HEK293 (cell line): ENCODE results near the gene ZCCHC12.
"Not testable (repeated sequence)": the region's sequence is repeated elsewhere in the genome, so short reads cannot be mapped to it uniquely, and the experiment has no call there.

Experiments used
- CTCF ChIA-PET: fragments of 350-600 bp; formaldehyde crosslinking; extraction: SDS; loops from one replicate; lab custom pipeline; 2021; ENCODE audit warnings: antibody characterized with exemption; lab: Yijun Ruan, JAX
- POLR2A ChIA-PET: fragments of 300-600 bp; formaldehyde crosslinking; extraction: SDS; loops from one replicate; lab custom pipeline; 2020; ENCODE audit warnings: antibody characterized with exemption, inconsistent platforms; lab: Yijun Ruan, JAX
- H3K27ac ChIP-seq: fragments of 200-500 bp; sonication (Bioruptor generic); 2 replicates; pipeline ENCODE4 v1.5.1; 2014; ENCODE audit warnings: low read depth, low read length, control low read depth, inconsistent platforms; ENCODE audit errors: extremely low read depth
- H3K36me3 ChIP-seq, 2 experiments: fragments of 200-500 bp in 1 of 2; sonication (Bioruptor generic) in 1 of 2; 1 replicate in 1 of 2; 2 replicates in 1 of 2; pipeline ENCODE4 v1.5.1; 2014 to 2017; ENCODE audit warnings: inconsistent platforms in 2 of 2, low read length in 2 of 2; ENCODE audit not compliant: control insufficient read depth in 2 of 2, insufficient read depth in 1 of 2
- H3K4me1 ChIP-seq: fragments of 200-500 bp; sonication (Bioruptor generic); 2 replicates; pipeline ENCODE4 v1.5.1; 2014; ENCODE audit warnings: mild to moderate bottlenecking, low read length, inconsistent platforms; ENCODE audit not compliant: control insufficient read depth, insufficient read depth
- H3K4me3 ChIP-seq: 2 replicates; pipeline ENCODE4 v1.5.1; 2011; ENCODE audit warnings: low read depth, mild to moderate bottlenecking, control low read depth, low read length, moderate library complexity
- H3K9me3 ChIP-seq: fragments of 200-500 bp; sonication (Bioruptor generic); 2 replicates; pipeline ENCODE4 v1.5.1; 2014; ENCODE audit warnings: low read depth, low read length, inconsistent platforms; ENCODE audit not compliant: control insufficient read depth, insufficient read depth
- ATF2 ChIP-seq: fragments of 450-650 bp; formaldehyde crosslinking; IDR thresholded peaks from 2 replicates; pipeline ENCODE4 v1.5.1; 2016; ENCODE audit warnings: missing biosample characterization, missing genetic modification characterization, low read depth
- GFI1B ChIP-seq: fragments of 450-650 bp; formaldehyde crosslinking; IDR thresholded peaks from 2 replicates; pipeline ENCODE4 v1.5.1; 2016; ENCODE audit warnings: missing biosample characterization, missing genetic modification characterization
- KLF9 ChIP-seq: fragments of 450-650 bp; formaldehyde crosslinking; IDR thresholded peaks from 2 replicates; pipeline ENCODE4 v1.5.1; 2016; ENCODE audit warnings: missing biosample characterization, missing genetic modification characterization, low read depth
- PRDM6 ChIP-seq: fragments of 450-650 bp; formaldehyde crosslinking; IDR thresholded peaks from 2 replicates; pipeline ENCODE4 v1.5.1; 2017; ENCODE audit warnings: missing biosample characterization, missing genetic modification characterization
- SCRT1 ChIP-seq: fragments of 450-650 bp; formaldehyde crosslinking; IDR thresholded peaks from 2 replicates; pipeline ENCODE4 v1.5.1; 2016; ENCODE audit warnings: missing biosample characterization, missing genetic modification characterization, borderline replicate concordance
- ZBTB17 ChIP-seq: fragments of 450-650 bp; formaldehyde crosslinking; IDR thresholded peaks from 2 replicates; pipeline ENCODE4 v1.5.1; 2016; ENCODE audit warnings: missing biosample characterization, missing genetic modification characterization
- ZFP69B ChIP-seq: fragments of 450-650 bp; formaldehyde crosslinking; IDR thresholded peaks from 2 replicates; pipeline ENCODE4 v1.5.1; 2016; ENCODE audit warnings: missing biosample characterization, missing genetic modification characterization
- ZNF114 ChIP-seq: fragments of 450-650 bp; formaldehyde crosslinking; IDR thresholded peaks from 2 replicates; pipeline ENCODE4 v1.5.0; 2017; ENCODE audit warnings: missing biosample characterization, missing genetic modification characterization
- ZNF148 ChIP-seq: fragments of 450-650 bp; formaldehyde crosslinking; IDR thresholded peaks from 2 replicates; pipeline ENCODE4 v1.5.0; 2017; ENCODE audit warnings: missing biosample characterization, missing genetic modification characterization, borderline replicate concordance
- ZNF169 ChIP-seq: fragments of 450-650 bp; formaldehyde crosslinking; IDR thresholded peaks from 2 replicates; pipeline ENCODE4 v1.5.1; 2016; ENCODE audit warnings: missing biosample characterization, missing genetic modification characterization
- ZNF18 ChIP-seq: fragments of 450-650 bp; formaldehyde crosslinking; IDR thresholded peaks from 2 replicates; pipeline ENCODE4 v1.5.1; 2016; ENCODE audit warnings: missing biosample characterization, missing genetic modification characterization
- ZNF280D ChIP-seq: fragments of 450-650 bp; formaldehyde crosslinking; IDR thresholded peaks from 2 replicates; pipeline ENCODE4 v1.5.1; 2016; ENCODE audit warnings: missing biosample characterization, missing genetic modification characterization
- ZNF341 ChIP-seq: fragments of 450-650 bp; formaldehyde crosslinking; IDR thresholded peaks from 2 replicates; pipeline ENCODE4; 2016; ENCODE audit warnings: low read depth, missing biosample characterization, missing genetic modification characterization
- ZNF366 ChIP-seq: fragments of 450-650 bp; formaldehyde crosslinking; conservative IDR thresholded peaks from 2 replicates; pipeline ENCODE4 v1.5.1; 2016; ENCODE audit warnings: missing biosample characterization, missing genetic modification characterization
- ZNF433 ChIP-seq: fragments of 450-650 bp; formaldehyde crosslinking; IDR thresholded peaks from 2 replicates; pipeline ENCODE4 v1.5.1; 2016; ENCODE audit warnings: missing biosample characterization, missing genetic modification characterization, low read depth
- ZNF488 ChIP-seq: fragments of 450-650 bp; formaldehyde crosslinking; IDR thresholded peaks from 2 replicates; pipeline ENCODE4 v1.5.1; 2016; ENCODE audit warnings: missing biosample characterization, missing genetic modification characterization
- ZNF548 ChIP-seq: fragments of 450-650 bp; formaldehyde crosslinking; IDR thresholded peaks from 2 replicates; pipeline ENCODE4 v1.5.1; 2016; ENCODE audit warnings: missing biosample characterization, missing genetic modification characterization
- ZNF629 ChIP-seq: fragments of 450-650 bp; formaldehyde crosslinking; IDR thresholded peaks from 2 replicates; pipeline ENCODE4 v1.5.1; 2017; ENCODE audit warnings: missing biosample characterization, missing genetic modification characterization
- ZNF654 ChIP-seq: fragments of 450-650 bp; formaldehyde crosslinking; IDR thresholded peaks from 2 replicates; pipeline ENCODE4 v1.5.1; 2016; ENCODE audit warnings: low read depth, missing biosample characterization, missing genetic modification characterization
- ZNF701 ChIP-seq: fragments of 450-650 bp; formaldehyde crosslinking; IDR thresholded peaks from 2 replicates; pipeline ENCODE4 v1.5.1; 2016; ENCODE audit warnings: missing biosample characterization, missing genetic modification characterization
- ZNF777 ChIP-seq: fragments of 450-650 bp; formaldehyde crosslinking; IDR thresholded peaks from 2 replicates; pipeline ENCODE4 v1.5.1; 2017; ENCODE audit warnings: missing biosample characterization, missing genetic modification characterization, borderline replicate concordance

ZCCHC12 gene

GRCh38 chrX:118817257-118817656 lies 6.4 kb upstream of the ZCCHC12 start:
- POLR2A ChIA-PET = interaction anchor here (0.8 kb wide), 1 partner anchor 195 kb away, joined by 5 read pairs; no protein-coding TSS in a partner anchor
- not testable (repeated sequence) for H3K4me3 ChIP-seq, H3K9me3 ChIP-seq, H3K36me3 ChIP-seq
- TF ChIP-seq ZNF18 (tag by site-specific recombination) (peak; percentile 79; the same call in 1 of the 2 replicates), ZNF629 (tag by site-specific recombination) (0 out of 2 replicates have a peak, but pooled peaks have one; percentile 20), ATF2 (tag by site-specific recombination) (peak; percentile 92)
- TF ChIP-seq, all 188 proteins: peak for 3; not testable (repeated sequence) for 185
- H3K4me1 ChIP-seq, H3K27ac ChIP-seq: not testable (repeated sequence)
- CTCF ChIA-PET = interaction anchor here (0.6 to 1.2 kb wide), 3 partner anchors 20 to 742 kb away, joined by 3 to 4 read pairs (median 3); no protein-coding TSS in a partner anchor

- CTCF ChIA-PET = interaction anchor here (0.5 to 5.0 kb wide), 7 partner anchors 9 to 1546 kb away, joined by 3 to 27 read pairs (median 4); no protein-coding TSS in a partner anchor
- Histone ChIP-seq H3K9me3 (no peaks in the 10 kb centered on the region), H3K4me1 (no peaks in the 10 kb centered on the region), H3K36me3 (no peaks in the 10 kb centered on the region), H3K27ac (no peak overlapping the region), H3K4me3 (peak overlapping the region; percentile 39)
- POLR2A ChIA-PET = interaction anchor here (0.8 to 1.3 kb wide), 3 partner anchors 15 to 329 kb away, joined by 4 read pairs; partner anchors contain the start of gene DOCK11
- TF ChIP-seq ZNF488 (tag by site-specific recombination) (no peak), ZBTB17 (tag by site-specific recombination) (peak; percentile 7; the same call in 1 of the 2 replicates), ZNF548 (tag by site-specific recombination) (no peak), ZNF777 (tag by site-specific recombination) (0 out of 2 replicates have a peak, but pooled peaks have one; percentile 34), ZNF280D (tag by site-specific recombination) (no peak), ZNF654 (tag by site-specific recombination) (no peak), SCRT1 (no peak), ZNF366 (no peak), ZNF433 (tag by site-specific recombination) (no peak), ZFP69B (tag by site-specific recombination) (no peak), ZNF148 (tag by site-specific recombination) (no peak), KLF9 (peak; percentile 74), PRDM6 (tag by site-specific recombination) (no peak), ZNF114 (no peak), GFI1B (no peak), ZNF701 (tag by site-specific recombination) (no peak), ZNF341 (tag by site-specific recombination) (peak; percentile 25; the same call in 1 of the 2 replicates), ZNF169 (tag by site-specific recombination) (no peak)
These were observed 628 bp downstream of the ZCCHC12 start for GRCh38 chrX:118824173-118824730.
